H1 (cell line): Measurements from ENCODE around the gene RNU6-8. TPM values are rescaled to one million over a fixed set of nuclear protein-coding genes. Genes with fewer than 3 reads are reported as not detected.

Experiments used
- CTCF ChIA-PET: fragments of 300-600 bp; sonication (Branson Sonifier 250); formaldehyde crosslinking; loops from one replicate; lab custom pipeline; 2021; ENCODE audit not compliant: partially characterized antibody; lab: Charles Lee
- POLR2A ChIA-PET: fragments of 300-600 bp; sonication (Branson Sonifier 250); formaldehyde crosslinking; loops from one replicate; lab custom pipeline; 2021; ENCODE audit warnings: inconsistent platforms; ENCODE audit not compliant: partially characterized antibody; lab: Charles Lee
- DNase-seq, 2 experiments: peaks; one replicate each; pipeline versions ENCODE4 v3.0.0 to v3.0.0-alpha.2; 2010 to 2022; ENCODE audit warnings: low spot score in 2 of 2, low read depth in 1 of 2, mixed read lengths in 1 of 2
- FAIRE-seq: peaks from 2 replicates; lab custom pipeline; 2011; peaks lifted over from hg19 to GRCh38; lab: Jason Lieb, UNC
- H2AFZ ChIP-seq: 2 replicates; pipeline ENCODE4 v1.8.1; 2012; ENCODE audit warnings: low read length, inconsistent platforms
- H2AK5ac ChIP-seq: 2 replicates; pipeline ENCODE4 v1.6.1; 2013; ENCODE audit warnings: low read depth, low read length
- H2BK120ac ChIP-seq: replicated peaks from 2 replicates; pipeline ENCODE3; 2013; ENCODE audit warnings: low read depth, low read length, inconsistent platforms
- H2BK12ac ChIP-seq: 2 replicates; pipeline ENCODE4 v1.6.1; 2013; ENCODE audit warnings: low read depth, low read length
- H2BK15ac ChIP-seq: 2 replicates; pipeline ENCODE4 v1.6.1; 2013; ENCODE audit warnings: low read length
- H2BK20ac ChIP-seq: 2 replicates; pipeline ENCODE4 v1.6.1; 2013; ENCODE audit warnings: low read length
- H2BK5ac ChIP-seq: 2 replicates; pipeline ENCODE4 v1.6.1; 2013; ENCODE audit warnings: low read depth, low read length
- H3K14ac ChIP-seq: 2 replicates; pipeline ENCODE4 v1.6.1; 2013; ENCODE audit warnings: inconsistent platforms; ENCODE audit not compliant: insufficient read length
- H3K18ac ChIP-seq: 2 replicates; pipeline ENCODE4 v1.6.1; 2013; ENCODE audit warnings: low read length; ENCODE audit errors: extremely low read depth
- H3K23ac ChIP-seq: 2 replicates; pipeline ENCODE4 v1.6.1; 2013; ENCODE audit warnings: inconsistent platforms; ENCODE audit not compliant: insufficient read length
- H3K23me2 ChIP-seq: 2 replicates; pipeline ENCODE4 v1.6.1; 2013; ENCODE audit warnings: low read depth, low read length
- H3K27ac ChIP-seq: 2 replicates; pipeline ENCODE4 v1.6.1; 2011; ENCODE audit warnings: low read depth, low read length, inconsistent platforms
- H3K27me3 ChIP-seq, 4 experiments: replicated peaks in 1 of 4; 1 replicate in 1 of 4; 2 replicates in 3 of 4; pipeline versions ENCODE4 v1.6.1 to v1.8.1; 2011 to 2013; ENCODE audit warnings: low read length in 3 of 4, mild to moderate bottlenecking in 3 of 4, inconsistent platforms in 2 of 4, mixed read lengths in 2 of 4, moderate library complexity in 1 of 4; ENCODE audit not compliant: control insufficient read depth in 3 of 4, insufficient read depth in 3 of 4; ENCODE audit errors: extremely low read depth in 1 of 4
- H3K36me3 ChIP-seq, 4 experiments: 2 replicates each; pipeline versions ENCODE4 v1.6.1 to v1.8.1; 2011 to 2013; ENCODE audit warnings: mild to moderate bottlenecking in 4 of 4, low read length in 3 of 4, moderate library complexity in 2 of 4, control low read depth in 1 of 4, inconsistent platforms in 1 of 4; ENCODE audit not compliant: insufficient read depth in 4 of 4, control insufficient read depth in 2 of 4
- H3K4ac ChIP-seq: replicated peaks from 2 replicates; pipeline ENCODE3; 2013; ENCODE audit warnings: low read length, low read depth, mixed read lengths, inconsistent platforms; ENCODE audit not compliant: insufficient read length
- H3K4me1 ChIP-seq, 4 experiments: replicated peaks in 1 of 4; 1 replicate in 1 of 4; 2 replicates in 3 of 4; pipeline versions ENCODE4 v1.6.1 to v1.8.1; 2011 to 2013; ENCODE audit warnings: low read length in 3 of 4, inconsistent platforms in 2 of 4, mixed read lengths in 1 of 4; ENCODE audit not compliant: insufficient read depth in 4 of 4, control insufficient read depth in 3 of 4
- H3K4me2 ChIP-seq, 2 experiments: 2 replicates each; pipeline versions ENCODE4 v1.6.1 to v1.8.1; 2011 to 2013; ENCODE audit warnings: low read depth in 2 of 2, low read length in 2 of 2, control low read depth in 1 of 2, inconsistent platforms in 1 of 2, mild to moderate bottlenecking in 1 of 2; ENCODE audit not compliant: insufficient read depth in 1 of 2
- H3K4me3 ChIP-seq, 4 experiments: fragments of 200-600, 300-600 bp in 1 of 4; sonication (generic), shearing (Covaris generic), sonication (Bioruptor Twin) in 1 of 4; 2 replicates each; pipeline versions ENCODE4 v1.5.1 to v1.8.1; 2011 to 2016; ENCODE audit warnings: low read length in 4 of 4, low read depth in 3 of 4, control low read depth in 2 of 4, inconsistent platforms in 2 of 4, mild to moderate bottlenecking in 2 of 4, mixed read lengths in 1 of 4, moderate library complexity in 1 of 4; ENCODE audit not compliant: insufficient read depth in 2 of 4; ENCODE audit errors: extremely low read depth in 1 of 4
- H3K56ac ChIP-seq: replicated peaks from 2 replicates; pipeline ENCODE3; 2013; ENCODE audit warnings: low read depth, mild to moderate bottlenecking, mixed read lengths, low read length, inconsistent platforms; ENCODE audit not compliant: insufficient read length
- H3K79me1 ChIP-seq: 2 replicates; pipeline ENCODE4 v1.6.1; 2013; ENCODE audit warnings: low read depth, low read length, control low read depth
- H3K79me2 ChIP-seq, 2 experiments: 2 replicates each; pipeline versions ENCODE4 v1.6.1 to v1.8.1; 2012 to 2013; ENCODE audit warnings: low read length in 2 of 2, mild to moderate bottlenecking in 2 of 2, inconsistent platforms in 1 of 2; ENCODE audit not compliant: insufficient read depth in 2 of 2, control insufficient read depth in 1 of 2
- H3K9ac ChIP-seq, 4 experiments: replicated peaks in 1 of 4; 1 replicate in 1 of 4; 2 replicates in 3 of 4; pipeline versions ENCODE4 v1.6.1 to v1.8.1; 2011 to 2013; ENCODE audit warnings: low read depth in 3 of 4, low read length in 3 of 4, control low read depth in 2 of 4, mild to moderate bottlenecking in 2 of 4, moderate library complexity in 2 of 4, inconsistent platforms in 1 of 4; ENCODE audit errors: extremely low read depth in 1 of 4
- H3K9me3 ChIP-seq, 2 experiments: 2 replicates each; pipeline versions ENCODE4 v1.6.1 to v1.8.1; 2012 to 2013; ENCODE audit warnings: mild to moderate bottlenecking in 2 of 2, moderate library complexity in 2 of 2, control low read depth in 1 of 2, inconsistent platforms in 1 of 2, low read depth in 1 of 2, low read length in 1 of 2, mixed read lengths in 1 of 2; ENCODE audit not compliant: insufficient read depth in 2 of 2
- H4K20me1 ChIP-seq, 2 experiments: replicated peaks in 1 of 2; 2 replicates each; pipeline versions ENCODE3 to v1.8.1; 2011 to 2013; ENCODE audit warnings: inconsistent platforms in 2 of 2, low read length in 2 of 2, mild to moderate bottlenecking in 1 of 2; ENCODE audit not compliant: insufficient read depth in 2 of 2, control insufficient read depth in 1 of 2
- H4K5ac ChIP-seq: 2 replicates; pipeline ENCODE4 v1.6.1; 2013; ENCODE audit warnings: low read length, low read depth, mixed read lengths, inconsistent platforms; ENCODE audit not compliant: insufficient read length
- H4K8ac ChIP-seq: 2 replicates; pipeline ENCODE4 v1.8.0; 2013; ENCODE audit warnings: mild to moderate bottlenecking, moderate library complexity, low read length, inconsistent platforms; ENCODE audit not compliant: insufficient read depth; ENCODE audit errors: extremely low read depth
- H4K91ac ChIP-seq: replicated peaks from 2 replicates; pipeline ENCODE3; 2013; ENCODE audit warnings: low read length, mixed read lengths, inconsistent platforms; ENCODE audit not compliant: insufficient read length
- ASH2L ChIP-seq: fragments of 200-600, 300-600 bp; sonication (generic); IDR thresholded peaks from one replicate; pipeline ENCODE4 v1.7.1; 2017; ENCODE audit warnings: low read length
- CBX5 ChIP-seq: fragments of 300-800, 300-1000 bp; sonication (generic); IDR thresholded peaks from 2 replicates; pipeline ENCODE4 v1.7.1; 2016; ENCODE audit warnings: antibody characterized with exemption, low read length, low read depth
- CEBPB ChIP-seq: IDR thresholded peaks from 2 replicates; pipeline ENCODE4 v1.6.1; 2012; ENCODE audit warnings: low read depth, low read length
- HDAC6 ChIP-seq: IDR thresholded peaks from one replicate; pipeline ENCODE4 v1.7.1; 2012; ENCODE audit warnings: low read depth, mild to moderate bottlenecking, inconsistent platforms, low read length, moderate library complexity
- NRF1 ChIP-seq: IDR thresholded peaks from 2 replicates; pipeline ENCODE4 v1.6.1; 2011; ENCODE audit warnings: mild to moderate bottlenecking, low read depth, low read length, improper control_type of control experiment
- RXRA ChIP-seq: IDR thresholded peaks from 2 replicates; pipeline ENCODE4 v1.6.1; 2011; ENCODE audit warnings: low read depth, mild to moderate bottlenecking, low read length, moderate library complexity; ENCODE audit not compliant: insufficient read depth
- SP1 ChIP-seq: IDR thresholded peaks from 2 replicates; pipeline ENCODE4 v1.6.1; 2011; ENCODE audit warnings: low read depth, low read length
- SP2 ChIP-seq: IDR thresholded peaks from 2 replicates; pipeline ENCODE4 v1.6.1; 2012; ENCODE audit warnings: mild to moderate bottlenecking, low read length, inconsistent platforms
- SP4 ChIP-seq: IDR thresholded peaks from 2 replicates; pipeline ENCODE4 v1.6.1; 2012; ENCODE audit warnings: low read length, inconsistent platforms
- SRF ChIP-seq: IDR thresholded peaks from 2 replicates; pipeline ENCODE4 v1.6.1; 2011; ENCODE audit warnings: mild to moderate bottlenecking, low read depth, low read length, moderate library complexity
- TAF1 ChIP-seq: IDR thresholded peaks from 2 replicates; pipeline ENCODE4 v1.6.1; 2011; ENCODE audit warnings: mild to moderate bottlenecking, low read depth, low read length
- TCF12 ChIP-seq: IDR thresholded peaks from 2 replicates; pipeline ENCODE4 v1.6.1; 2011; ENCODE audit warnings: low read depth, mild to moderate bottlenecking, low read length
- TEAD4 ChIP-seq: IDR thresholded peaks from 2 replicates; pipeline ENCODE4 v1.6.1; 2012; ENCODE audit warnings: low read depth, low read length, inconsistent platforms, mixed read lengths
- ZNF274 ChIP-seq: IDR thresholded peaks from 2 replicates; pipeline ENCODE4 v1.7.0; 2012; ENCODE audit warnings: low read length, borderline replicate concordance; ENCODE audit errors: extremely low read depth
- WGBS, 2 experiments: shearing (Covaris generic) in 1 of 2; methylation state at CpG; one replicate each; pipeline versions ENCODE4 v1.1.6 to v1.1.7; 2013 to 2015; ENCODE audit warnings: low lambda C conversion rate in 2 of 2, mixed read lengths in 2 of 2, inconsistent platforms in 1 of 2, low coverage in 1 of 2, missing lambda C conversion rate in 1 of 2; ENCODE audit not compliant: insufficient replicate concordance in 2 of 2, insufficient coverage in 1 of 2, insufficient read length in 1 of 2; ENCODE audit errors: extremely low coverage in 1 of 2, missing lambda C conversion rate in 1 of 2; 5-methylcytosine and 5-hydroxymethylcytosine counted together
- polyA plus RNA-seq, 7 experiments: library from polyadenylated mRNA; depleted of rRNA in 3 of 7; stranded (reverse) in 5 of 7; unstranded in 2 of 7; fragments of >200 nt in 5 of 7; fragments of 200-250 nt in 2 of 7; gene quantifications; 1 replicate in 5 of 7; 2 replicates in 1 of 7; 4 replicates in 1 of 7; pipeline versions ENCODE4 v1.2.1 to v1.2.3, GENCODE V29; 2011 to 2013; ENCODE audit warnings: missing spikeins in 2 of 7, mixed read lengths in 2 of 7
- total RNA-seq: library from RNA; stranded (reverse); fragmentation: NEBNext Ultra II Directional; extraction: Animal tissue kit (Norgen Biotek cat#: 25700); gene quantifications from 2 replicates; pipeline ENCODE4 v1.2.1, GENCODE V29; 2021

The RNU6-8 gene
- total and polyA plus RNA-seq, 2 of the 8 experiments (the other 6 are each of a cell fraction or from before 2014, with no cell fraction given) = not detected

DNA sequence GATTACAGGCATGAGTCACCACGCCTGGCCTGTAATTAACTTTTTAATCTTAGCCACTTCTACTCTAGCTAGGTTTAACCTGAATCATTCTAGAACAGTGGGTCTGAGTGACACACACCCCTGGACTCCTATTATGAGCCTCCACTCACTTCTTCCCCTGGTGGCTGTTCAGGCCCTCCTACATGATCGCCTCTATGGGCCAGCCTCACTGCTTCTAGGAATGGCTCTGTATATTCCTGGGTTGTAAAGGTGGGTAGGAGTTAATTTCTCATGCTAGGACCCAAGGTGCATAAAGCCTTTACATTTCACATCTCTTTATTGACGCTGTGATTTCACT lies 8.0 kb upstream of the RNU6-8 start:
- no peaks in the 10 kb centered on the region for H3K36me3 ChIP-seq
- H3K4me3 ChIP-seq = no peak overlapping the region
- no peak overlapping the region for H2BK5ac ChIP-seq
- H4K5ac ChIP-seq = no peak overlapping the region
- no peak overlapping the region for H2AFZ ChIP-seq
- 91% methylated on average over 3 of the region's 3 CpGs; no CpG with 5 or more reads in 1 of the 2 experiments for WGBS, 2 experiments
- H3K9me3 ChIP-seq = no peaks in the 10 kb centered on the region
- H3K23ac ChIP-seq = no peak overlapping the region
- no peak overlapping the region for H3K18ac ChIP-seq
- H3K4ac ChIP-seq = no peak overlapping the region
- CTCF ChIA-PET = interaction anchor here (0.5 to 1.2 kb wide), 2 partner anchors 99 to 667 kb away, joined by 3 read pairs; no protein-coding TSS in a partner anchor
- no peak for FAIRE-seq
- H3K4me2 ChIP-seq = no peak overlapping the region
- H3K14ac ChIP-seq = no peak overlapping the region
- no peak overlapping the region for H3K9ac ChIP-seq
- no peak overlapping the region for H2BK120ac ChIP-seq
- H3K79me2 ChIP-seq = no peaks in the 10 kb centered on the region
- no peak overlapping the region for H2BK20ac ChIP-seq
- POLR2A ChIA-PET = no interaction called here
- H3K27ac ChIP-seq = no peak overlapping the region
- TF ChIP-seq ZNF274 (no peak), SRF (no peak), HDAC6 (no peak), TCF12 (no peak), CBX5 (no peak), SP1 (no peak), ASH2L (no peak), TAF1 (no peak), TEAD4 (no peak), SP2 (no peak), SP4 (no peak), RXRA (no peak), NRF1 (no peak), CEBPB (no peak)
- TF ChIP-seq, all 59 proteins: peak for 0
- Histone ChIP-seq H4K8ac (no peak overlapping the region), H4K20me1 (no peaks in the 10 kb centered on the region), H3K23me2 (no peaks in the 10 kb centered on the region), H2AK5ac (no peak overlapping the region), H4K91ac (no peak overlapping the region), H2BK12ac (no peak overlapping the region), H2BK15ac (no peak overlapping the region), H3K27me3 (no peaks in the 10 kb centered on the region), H3K4me1 (peaks cover 0 to 3% (median 0%) of the 10 kb centered on the region in 4 experiments; a peak in 1 of 7 replicates), H3K56ac (no peak overlapping the region), H3K79me1 (no peaks in the 10 kb centered on the region)
- no peak for DNase-seq
